KMS-11 (cell line): ENCODE measurements around the gene VPS35L.

ENCODE experiments used
- H2AFZ ChIP-seq: fragments of 200-600 bp; sonication (generic); 2 replicates; pipeline ENCODE4 v1.6.1; 2016; ENCODE audit warnings: antibody characterized with exemption, mixed run types, low read depth
- H3K27ac ChIP-seq: fragments of 200-600 bp; sonication (generic); 2 replicates; pipeline ENCODE4 v1.6.1; 2016; ENCODE audit warnings: mild to moderate bottlenecking, mixed run types
- H3K27me3 ChIP-seq: fragments of 200-600 bp; sonication (generic); 2 replicates; pipeline ENCODE4 v1.6.1; 2017; ENCODE audit warnings: mild to moderate bottlenecking, low read depth, mixed run types, moderate library complexity; ENCODE audit not compliant: insufficient read depth
- H3K36me3 ChIP-seq: fragments of 200-600 bp; sonication (generic); 2 replicates; pipeline ENCODE4 v1.6.1; 2017; ENCODE audit warnings: mild to moderate bottlenecking, mixed run types; ENCODE audit not compliant: insufficient read depth
- H3K4me1 ChIP-seq: fragments of 200-600 bp; sonication (generic); 2 replicates; pipeline ENCODE4 v1.6.1; 2016; ENCODE audit warnings: mild to moderate bottlenecking, low read depth, mixed run types; ENCODE audit not compliant: poor library complexity, severe bottlenecking
- H3K4me2 ChIP-seq: fragments of 200-600 bp; sonication (generic); 2 replicates; pipeline ENCODE4 v1.7.0; 2016; ENCODE audit warnings: mild to moderate bottlenecking, mixed run types
- H3K4me3 ChIP-seq: fragments of 200-600 bp; sonication (generic); IDR thresholded peaks from 2 replicates; pipeline ENCODE4 v1.6.1; 2017; ENCODE audit warnings: low read depth, low read length, mixed read lengths; ENCODE audit not compliant: insufficient read depth
- H3K79me2 ChIP-seq: fragments of 200-600 bp; sonication (generic); 2 replicates; pipeline ENCODE4 v1.6.1; 2016; ENCODE audit warnings: low read depth, mixed run types; ENCODE audit not compliant: insufficient read depth
- H3K9ac ChIP-seq: fragments of 200-600 bp; sonication (generic); 2 replicates; pipeline ENCODE4 v1.6.1; 2016; ENCODE audit warnings: mild to moderate bottlenecking, mixed run types
- H4K20me1 ChIP-seq: fragments of 200-600 bp; sonication (generic); 2 replicates; pipeline ENCODE4 v1.6.1; 2016; ENCODE audit warnings: mild to moderate bottlenecking, mixed run types; ENCODE audit not compliant: insufficient read depth
- TF ChIP-seq, protein P1 (sequence below): fragments of 200-600 bp; sonication (generic); conservative IDR thresholded peaks from 2 replicates; pipeline ENCODE4 v1.6.1; 2017; ENCODE audit warnings: low read depth, mild to moderate bottlenecking, antibody characterized with exemption, low read length, moderate library complexity, mixed read lengths

VPS35L gene

DNA sequence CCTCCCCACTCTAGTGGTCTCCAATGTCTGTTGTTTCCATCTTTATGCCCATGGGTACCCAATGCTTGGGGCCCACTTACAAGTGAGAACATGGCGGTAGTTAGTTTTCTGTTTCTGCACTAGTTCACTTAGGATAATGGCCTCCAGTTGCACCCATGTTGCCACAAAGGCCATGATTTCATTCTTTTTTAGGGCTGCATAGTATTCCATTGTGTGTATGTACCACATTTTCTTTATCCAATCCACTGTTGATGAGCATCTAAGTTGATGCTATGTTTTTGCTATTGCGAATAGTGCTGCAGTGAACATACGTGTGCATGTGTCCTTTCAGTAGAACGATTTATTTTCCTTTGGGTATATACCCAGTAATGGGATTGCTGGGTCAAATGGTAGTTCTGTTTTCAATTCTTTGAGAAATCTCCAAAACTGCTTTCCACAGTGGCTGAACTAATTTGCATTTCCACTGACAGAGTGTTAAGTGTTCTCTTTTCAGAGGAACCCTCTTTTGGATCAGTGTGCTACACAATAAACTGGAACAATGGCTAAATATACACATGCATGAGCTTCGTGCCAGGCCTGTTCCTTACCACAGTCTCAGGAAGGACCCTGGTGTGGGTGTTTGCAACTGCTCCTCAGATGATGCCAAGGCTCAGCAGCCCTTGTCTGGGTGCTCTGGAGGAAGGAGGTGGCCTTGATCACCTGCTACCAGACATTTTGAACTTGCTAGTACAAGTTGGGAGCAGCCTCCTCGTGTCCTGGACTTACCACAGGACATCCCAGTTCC lies 128.1 kb downstream of the VPS35L start:
- no peak overlapping the region for H3K9ac ChIP-seq
- no peaks in the 10 kb centered on the region for H3K79me2 ChIP-seq
- H3K4me3 ChIP-seq, result no peak overlapping the region
- no peaks in the 10 kb centered on the region for H3K4me1 ChIP-seq
- H3K27ac ChIP-seq, result no peak overlapping the region
- H2AFZ ChIP-seq, result no peak overlapping the region
- H3K4me2 ChIP-seq, result no peak overlapping the region
- no peaks in the 10 kb centered on the region for H3K36me3 ChIP-seq
- H4K20me1 ChIP-seq, result no peaks in the 10 kb centered on the region
- TF ChIP-seq, protein P1, sequence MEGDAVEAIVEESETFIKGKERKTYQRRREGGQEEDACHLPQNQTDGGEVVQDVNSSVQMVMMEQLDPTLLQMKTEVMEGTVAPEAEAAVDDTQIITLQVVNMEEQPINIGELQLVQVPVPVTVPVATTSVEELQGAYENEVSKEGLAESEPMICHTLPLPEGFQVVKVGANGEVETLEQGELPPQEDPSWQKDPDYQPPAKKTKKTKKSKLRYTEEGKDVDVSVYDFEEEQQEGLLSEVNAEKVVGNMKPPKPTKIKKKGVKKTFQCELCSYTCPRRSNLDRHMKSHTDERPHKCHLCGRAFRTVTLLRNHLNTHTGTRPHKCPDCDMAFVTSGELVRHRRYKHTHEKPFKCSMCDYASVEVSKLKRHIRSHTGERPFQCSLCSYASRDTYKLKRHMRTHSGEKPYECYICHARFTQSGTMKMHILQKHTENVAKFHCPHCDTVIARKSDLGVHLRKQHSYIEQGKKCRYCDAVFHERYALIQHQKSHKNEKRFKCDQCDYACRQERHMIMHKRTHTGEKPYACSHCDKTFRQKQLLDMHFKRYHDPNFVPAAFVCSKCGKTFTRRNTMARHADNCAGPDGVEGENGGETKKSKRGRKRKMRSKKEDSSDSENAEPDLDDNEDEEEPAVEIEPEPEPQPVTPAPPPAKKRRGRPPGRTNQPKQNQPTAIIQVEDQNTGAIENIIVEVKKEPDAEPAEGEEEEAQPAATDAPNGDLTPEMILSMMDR, result no peak
- H3K27me3 ChIP-seq, result no peaks in the 10 kb centered on the region

GRCh38 chr16:19685176-19685575 lies 129.7 kb downstream of the VPS35L start:
- Histone ChIP-seq H3K36me3 (no peaks in the 10 kb centered on the region), H3K4me1 (peaks cover 11% of the 10 kb centered on the region), H3K27me3 (no peaks in the 10 kb centered on the region), H3K27ac (no peak overlapping the region), H3K79me2 (no peaks in the 10 kb centered on the region), H3K4me2 (no peak overlapping the region), H3K4me3 (no peak overlapping the region), H2AFZ (no peak overlapping the region), H3K9ac (no peak overlapping the region), H4K20me1 (no peaks in the 10 kb centered on the region)
- TF ChIP-seq, protein P1, result no peak

DNA sequence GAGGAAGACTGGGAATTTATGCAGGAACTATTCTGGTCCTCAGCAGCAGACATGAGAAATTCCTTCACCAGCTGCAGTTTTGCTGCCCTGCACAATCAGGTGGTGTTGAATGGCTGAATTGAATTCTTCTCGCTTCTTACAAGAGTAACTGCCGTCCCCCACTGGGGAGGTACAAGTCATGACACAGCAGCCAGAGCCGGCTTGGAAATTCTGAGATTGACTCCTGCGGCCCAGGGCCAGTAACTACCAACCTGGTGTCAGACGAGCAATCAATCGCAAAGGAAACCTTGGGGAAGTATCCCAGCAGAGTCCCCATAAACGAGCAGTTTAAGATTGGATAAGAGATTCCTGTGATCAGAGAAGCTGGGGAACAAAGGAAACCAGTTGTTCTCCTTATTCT lies 131.8 kb downstream of the VPS35L start:
- Histone ChIP-seq H2AFZ (no peak overlapping the region), H3K27ac (no peak overlapping the region), H3K4me1 (peaks cover 11% of the 10 kb centered on the region), H3K4me2 (no peak overlapping the region), H3K79me2 (no peaks in the 10 kb centered on the region), H3K36me3 (no peaks in the 10 kb centered on the region), H4K20me1 (no peaks in the 10 kb centered on the region), H3K27me3 (no peaks in the 10 kb centered on the region), H3K9ac (no peak overlapping the region), H3K4me3 (no peak overlapping the region)
- TF ChIP-seq, protein P1, result no peak

DNA sequence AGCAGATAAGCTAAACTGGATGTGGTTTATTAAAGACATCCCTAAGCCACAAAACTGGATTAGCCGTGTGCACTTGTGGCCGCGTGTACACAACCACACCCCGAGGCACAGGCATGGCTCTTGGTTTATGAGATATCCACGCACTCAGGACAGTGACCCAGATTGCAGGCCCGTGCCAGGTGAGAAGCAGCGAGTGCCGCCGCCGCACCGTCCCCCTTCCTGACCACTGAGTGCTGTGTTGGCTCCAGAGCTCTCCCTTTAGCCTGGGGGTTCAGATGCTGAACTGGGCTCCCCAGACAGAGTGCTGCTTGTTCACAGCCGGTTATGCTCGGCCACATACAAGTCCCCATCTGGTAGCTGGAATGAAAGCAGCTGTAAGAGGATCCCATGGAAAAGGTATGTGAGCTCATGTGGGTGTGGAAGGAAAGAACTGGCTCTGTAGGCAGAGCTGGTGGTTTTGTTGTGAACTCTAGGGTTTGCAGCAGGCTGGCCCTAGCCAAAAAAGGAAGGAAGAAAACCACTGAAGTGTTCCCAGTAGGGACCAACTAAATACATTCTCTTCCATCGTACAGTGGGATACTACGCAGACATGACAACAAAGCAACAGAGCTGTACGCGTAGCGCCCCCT lies 133.0 kb downstream of the VPS35L start:
- TF ChIP-seq, protein P1, result no peak
- no peaks in the 10 kb centered on the region for H3K36me3 ChIP-seq

More for the DNA sequence above, 133.0 kb downstream of the VPS35L start:
- H3K9ac ChIP-seq, result no peak overlapping the region
- H3K79me2 ChIP-seq, result no peaks in the 10 kb centered on the region
- no peak overlapping the region for H3K4me2 ChIP-seq
- no peak overlapping the region for H2AFZ ChIP-seq
- peaks cover 11% of the 10 kb centered on the region for H3K4me1 ChIP-seq
- H3K27me3 ChIP-seq, result no peaks in the 10 kb centered on the region
- no peak overlapping the region for H3K4me3 ChIP-seq
- no peaks in the 10 kb centered on the region for H4K20me1 ChIP-seq
- no peak overlapping the region for H3K27ac ChIP-seq
